Measurements from ENCODE around the gene EFHB.
"Not testable (repeated sequence)": the region's sequence is repeated elsewhere in the genome, so short reads cannot be mapped to it uniquely, and the experiment has no call there.

EFHB gene

DNA sequence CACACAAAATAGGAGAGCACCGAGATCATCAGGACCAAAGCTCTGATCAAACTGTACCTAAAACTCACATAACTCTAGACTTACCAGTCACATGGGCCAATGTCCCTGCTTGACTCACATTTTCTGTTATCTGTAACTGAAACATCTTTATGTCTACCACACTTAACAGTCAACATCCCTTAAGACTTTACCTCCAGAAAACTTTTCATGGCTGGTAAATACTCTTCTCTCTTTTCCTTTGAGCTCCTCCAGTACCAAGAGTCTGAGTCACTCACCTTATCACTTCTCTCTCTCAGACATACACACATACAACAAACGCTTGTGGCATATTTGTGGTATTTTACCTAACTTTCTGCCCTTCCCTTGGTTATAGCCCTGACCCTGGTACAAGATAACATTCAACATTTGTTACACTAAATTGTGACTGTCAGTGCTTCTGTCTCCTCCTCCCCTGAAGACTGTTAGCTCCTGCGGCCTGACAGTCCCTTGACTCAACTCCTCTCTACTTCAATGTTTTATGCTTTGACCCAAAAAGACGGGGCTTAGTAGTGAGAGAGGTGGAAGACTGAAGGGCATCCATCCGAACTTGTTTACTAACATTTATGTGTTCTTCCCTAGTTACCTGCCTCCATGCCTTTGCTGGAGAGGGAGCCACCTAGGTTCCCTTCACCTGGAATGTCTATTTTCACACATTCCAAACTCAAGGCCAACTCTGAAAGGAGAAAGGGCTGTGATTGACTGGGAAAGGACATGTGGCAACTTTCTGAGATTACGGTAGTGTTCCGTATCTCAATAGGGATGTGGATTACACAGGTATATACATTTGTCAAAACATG lies 3.7 kb upstream of the EFHB start:
- in situ Hi-C loops (cut with HindIII; ENCODE audit: low pct_ligation_motif_present, low pct_unique_long_range_greater_than_20kb, low sequenced_read_pairs) = no loop called here
- no peak for DNase-seq

DNA sequence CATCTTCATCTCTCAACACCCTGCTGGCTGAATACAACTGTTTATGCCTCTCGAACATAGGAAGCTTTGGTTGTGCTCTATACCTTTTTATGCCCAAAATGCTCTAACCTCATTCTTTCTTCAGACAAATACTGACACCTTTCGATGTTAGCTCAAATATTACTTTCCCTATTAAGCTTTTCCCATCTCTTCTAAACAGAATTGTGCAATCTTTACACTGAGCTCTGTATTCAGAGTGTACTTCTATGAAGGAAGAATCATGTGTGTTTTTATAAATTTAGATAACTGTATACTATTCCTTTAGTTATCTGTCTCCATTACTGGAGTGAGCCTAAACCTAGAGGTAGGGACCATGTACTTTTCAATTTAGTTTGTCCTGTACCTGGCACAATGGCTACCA lies 1.6 kb downstream of the EFHB start:
- in situ Hi-C loops (cut with HindIII; ENCODE audit: low pct_ligation_motif_present, low pct_unique_long_range_greater_than_20kb, low sequenced_read_pairs) = no loop called here
- DNase-seq = no peak

DNA sequence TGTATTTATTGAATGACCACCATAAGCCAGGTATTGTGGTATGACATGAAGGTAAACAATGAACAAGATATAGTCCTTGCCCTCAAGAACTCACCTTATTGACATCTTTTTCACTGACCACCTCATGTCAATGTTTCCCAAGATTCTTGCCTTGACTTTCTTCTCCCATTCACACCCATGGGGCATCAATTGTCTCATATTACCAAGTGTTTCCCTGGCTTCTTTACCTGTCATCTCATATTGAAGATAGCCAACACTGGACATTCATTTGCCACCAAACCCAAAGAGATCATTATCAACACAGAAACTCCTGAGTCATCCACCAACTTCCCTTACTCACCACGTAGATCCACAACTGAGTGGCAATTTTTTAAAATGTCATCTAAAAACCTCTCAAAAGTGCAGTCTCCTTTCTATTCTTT lies 2.2 kb downstream of the EFHB start:
- no peak for DNase-seq
- in situ Hi-C loops (cut with HindIII; ENCODE audit: low pct_ligation_motif_present, low pct_unique_long_range_greater_than_20kb, low sequenced_read_pairs) = no loop called here

DNA sequence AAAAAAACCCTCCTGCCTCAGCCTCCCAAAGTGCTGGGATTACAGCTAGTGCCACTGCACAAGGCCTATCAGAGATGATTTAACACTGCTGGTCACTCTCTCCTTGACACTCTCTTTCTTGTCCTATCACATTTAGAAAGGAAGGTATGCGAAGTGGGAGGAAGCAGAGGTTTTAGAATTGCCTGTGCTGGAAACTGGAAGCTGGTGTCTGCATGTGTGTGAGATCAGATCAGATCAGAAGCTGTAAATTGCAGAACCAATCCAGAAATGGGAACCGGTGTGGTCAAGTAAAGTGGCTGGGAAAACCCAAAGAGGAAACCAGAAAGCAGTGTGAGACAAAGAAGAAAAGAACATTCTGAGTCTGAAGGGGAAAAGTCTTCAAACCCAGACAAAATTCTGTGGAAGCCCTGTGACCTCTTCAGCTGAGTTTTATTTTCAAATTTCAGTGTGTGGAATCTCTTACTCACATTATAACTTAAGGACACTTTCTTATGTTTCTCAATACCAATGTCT lies 2.8 kb downstream of the EFHB start:
- in situ Hi-C loops (cut with HindIII; ENCODE audit: low pct_ligation_motif_present, low pct_unique_long_range_greater_than_20kb, low sequenced_read_pairs) = no loop called here
- DNase-seq = no peak

DNA sequence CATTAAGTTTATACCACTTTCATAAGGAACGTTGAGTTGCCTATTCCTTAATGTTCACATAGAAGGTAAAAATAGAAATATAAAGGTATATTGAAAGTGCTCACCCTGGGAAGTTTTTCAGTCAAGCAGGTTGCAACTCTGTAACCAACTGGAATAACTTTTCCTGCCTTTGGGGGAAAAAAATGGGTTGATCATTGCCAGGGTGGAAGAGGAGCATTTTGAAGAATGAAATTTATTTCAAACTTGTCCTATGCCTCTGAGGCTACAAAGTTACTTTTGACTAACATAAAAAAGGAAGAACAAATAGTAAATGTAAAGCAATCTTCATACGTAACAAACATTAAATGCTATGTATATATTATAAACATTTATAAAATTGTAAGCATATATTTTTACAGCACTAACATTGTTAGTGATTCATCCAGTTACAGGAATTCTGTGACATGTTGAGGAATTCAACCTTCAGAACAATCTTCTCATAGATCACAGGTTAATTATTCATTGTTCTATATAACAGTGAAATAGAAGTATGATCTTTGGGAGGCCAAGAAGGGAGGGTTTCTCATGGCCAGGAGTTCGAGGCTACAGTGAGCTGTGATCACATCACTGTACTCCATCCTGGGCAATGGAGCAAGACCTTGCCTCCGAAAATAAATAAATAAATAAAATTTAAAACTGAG lies 13.5 kb downstream of the EFHB start:
- peak; percentile 88 for DNase-seq
- in situ Hi-C loops (cut with HindIII; ENCODE audit: low pct_ligation_motif_present, low pct_unique_long_range_greater_than_20kb, low sequenced_read_pairs) = no loop called here

DNA sequence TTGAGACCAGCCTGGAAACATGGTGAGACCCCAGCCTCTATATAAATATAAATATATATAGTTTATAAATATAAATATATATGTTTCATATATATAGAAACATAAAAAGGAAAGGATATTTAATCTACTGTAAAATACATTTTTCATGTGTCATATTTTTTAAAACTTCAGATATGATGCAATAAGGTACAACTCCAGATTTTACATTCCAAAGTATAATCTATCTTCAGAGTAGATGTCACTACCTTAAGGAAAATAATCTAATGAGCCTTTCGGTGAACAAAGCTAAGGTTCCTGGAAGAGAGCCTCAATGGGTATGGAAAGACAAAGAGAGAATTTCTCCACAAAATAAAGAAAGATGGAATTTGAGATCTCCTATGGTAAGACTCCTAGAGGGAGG lies 16.9 kb downstream of the EFHB start:
- DNase-seq = no peak
- in situ Hi-C loops (cut with HindIII; ENCODE audit: low pct_ligation_motif_present, low pct_unique_long_range_greater_than_20kb, low sequenced_read_pairs) = no loop called here

DNA sequence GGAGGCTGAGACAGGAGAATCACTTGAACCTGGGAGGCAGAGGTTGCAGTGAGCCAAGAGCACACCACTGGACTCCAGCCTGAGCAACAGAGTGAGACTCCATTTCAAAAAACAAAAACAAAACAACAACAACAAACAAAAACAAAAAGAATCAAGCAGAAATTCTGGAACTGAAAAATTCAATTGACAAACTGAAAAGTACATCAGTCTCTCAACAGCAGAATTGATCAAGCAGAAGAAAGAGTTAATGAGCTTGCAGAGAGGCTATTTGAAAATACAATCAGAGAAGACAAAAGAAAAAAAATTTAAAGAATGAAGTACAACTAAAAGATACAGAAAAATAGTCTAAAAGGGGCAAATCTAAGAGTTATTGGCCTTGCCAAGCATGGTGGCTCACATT lies 22.6 kb downstream of the EFHB start:
- in situ Hi-C loops (cut with HindIII; ENCODE audit: low pct_ligation_motif_present, low pct_unique_long_range_greater_than_20kb, low sequenced_read_pairs) = no loop called here

DNA sequence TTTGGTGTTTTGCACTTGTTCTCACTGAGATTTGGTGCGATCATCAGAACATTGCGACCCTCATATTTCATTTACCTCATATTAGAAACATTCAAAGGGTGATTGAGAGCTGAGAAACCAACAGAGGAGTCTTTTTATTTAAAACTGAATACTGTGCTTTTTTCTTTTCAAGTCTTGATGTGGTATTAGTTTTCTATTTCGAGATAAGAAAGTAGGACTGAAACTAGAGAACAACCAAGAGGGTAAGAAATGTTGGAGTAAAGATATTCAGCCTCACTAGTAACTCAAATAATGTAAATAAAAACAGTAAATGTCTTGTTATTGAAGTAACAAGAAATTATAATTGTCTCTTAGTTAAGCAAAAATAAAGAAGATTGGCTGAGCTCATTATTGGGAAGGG lies 26.5 kb downstream of the EFHB start:
- no peak for DNase-seq
- in situ Hi-C loops (cut with HindIII; ENCODE audit: low pct_ligation_motif_present, low pct_unique_long_range_greater_than_20kb, low sequenced_read_pairs) = no loop called here

More for the DNA sequence above, 22.6 kb downstream of the EFHB start:
- DNase-seq = no peak

DNA sequence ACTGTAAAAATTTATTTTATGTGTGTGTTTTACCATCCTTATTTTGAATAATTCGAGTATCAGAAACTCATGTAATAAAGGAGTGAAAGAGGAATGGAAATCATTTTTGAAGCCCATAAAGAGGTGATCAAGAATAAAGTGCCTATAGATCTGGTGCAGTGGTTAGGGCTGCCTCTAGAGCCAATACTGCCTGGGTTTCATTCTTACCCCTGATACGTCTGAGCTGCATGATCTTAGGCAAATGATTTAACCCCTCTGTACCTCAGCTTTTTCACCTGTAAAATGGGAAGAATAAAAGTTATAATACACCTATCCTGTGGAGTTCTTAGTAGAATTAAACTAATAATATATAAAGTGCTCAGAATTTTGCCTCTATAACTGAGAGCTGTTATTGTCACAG lies 30.4 kb downstream of the EFHB start:
- DNase-seq = no peak
- in situ Hi-C loops (cut with HindIII; ENCODE audit: low pct_ligation_motif_present, low pct_unique_long_range_greater_than_20kb, low sequenced_read_pairs) = no loop called here

DNA sequence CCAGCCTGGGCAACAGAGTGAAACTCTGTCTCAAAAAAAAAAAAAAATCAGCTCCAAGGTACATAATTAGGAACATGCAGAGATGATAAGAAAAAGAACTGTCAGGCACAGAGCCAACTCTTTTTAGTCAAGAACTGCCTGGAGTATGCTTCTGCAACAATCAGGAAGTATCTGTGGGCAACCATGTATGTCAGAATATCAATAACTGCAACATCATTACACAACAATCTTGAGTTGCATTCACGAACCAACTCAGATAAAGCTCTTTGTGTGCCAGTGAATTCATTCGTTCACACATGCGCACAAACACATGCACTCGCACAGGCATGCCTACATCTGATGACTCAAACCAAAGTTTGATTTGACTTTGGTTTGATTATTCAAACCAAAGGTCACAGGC lies 32.1 kb downstream of the EFHB start:
- in situ Hi-C loops (cut with HindIII; ENCODE audit: low pct_ligation_motif_present, low pct_unique_long_range_greater_than_20kb, low sequenced_read_pairs) = no loop called here
- DNase-seq = no peak

DNA sequence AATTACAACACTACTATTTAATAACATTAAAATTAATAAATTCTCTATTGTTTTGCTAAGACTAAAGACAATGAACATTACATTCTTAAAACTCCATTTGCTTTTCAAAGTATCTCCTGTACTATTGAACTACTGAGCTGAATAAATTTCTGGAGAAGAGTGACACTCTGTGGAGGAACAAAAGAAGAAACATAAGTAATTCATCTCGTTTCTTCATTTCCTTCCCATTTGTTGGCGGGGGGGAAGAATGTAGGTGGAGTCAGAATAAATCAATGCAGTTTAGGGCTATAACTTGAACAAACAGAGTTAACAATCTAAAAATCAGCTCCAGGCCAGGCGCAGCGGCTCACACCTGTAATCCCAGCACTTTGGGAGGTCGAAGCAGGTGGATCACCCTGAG lies 32.7 kb downstream of the EFHB start:
- in situ Hi-C loops (cut with HindIII; ENCODE audit: low pct_ligation_motif_present, low pct_unique_long_range_greater_than_20kb, low sequenced_read_pairs) = no loop called here
- DNase-seq = no peak

DNA sequence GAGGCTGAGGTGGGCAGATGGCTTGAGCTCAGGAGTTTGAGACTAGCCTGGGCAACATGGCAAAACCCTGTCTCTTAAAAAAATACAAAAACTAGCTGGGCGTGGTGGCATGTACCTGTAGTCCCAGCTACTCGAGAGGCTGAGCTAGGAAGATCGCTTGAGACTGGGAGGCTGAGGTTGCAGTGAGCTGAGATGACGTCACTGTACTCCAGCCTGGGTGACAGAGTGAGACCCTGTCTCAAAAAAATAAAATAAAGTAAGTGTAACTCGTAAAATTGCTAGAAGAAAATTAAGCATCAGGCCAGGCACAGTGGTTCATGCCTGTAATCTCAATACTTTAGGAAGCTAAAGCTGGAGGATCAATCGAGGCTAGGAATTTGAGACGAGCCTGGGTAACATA lies 34.2 kb downstream of the EFHB start:
- in situ Hi-C loops (cut with HindIII; ENCODE audit: low pct_ligation_motif_present, low pct_unique_long_range_greater_than_20kb, low sequenced_read_pairs); DNase-seq: not testable (repeated sequence)

DNA sequence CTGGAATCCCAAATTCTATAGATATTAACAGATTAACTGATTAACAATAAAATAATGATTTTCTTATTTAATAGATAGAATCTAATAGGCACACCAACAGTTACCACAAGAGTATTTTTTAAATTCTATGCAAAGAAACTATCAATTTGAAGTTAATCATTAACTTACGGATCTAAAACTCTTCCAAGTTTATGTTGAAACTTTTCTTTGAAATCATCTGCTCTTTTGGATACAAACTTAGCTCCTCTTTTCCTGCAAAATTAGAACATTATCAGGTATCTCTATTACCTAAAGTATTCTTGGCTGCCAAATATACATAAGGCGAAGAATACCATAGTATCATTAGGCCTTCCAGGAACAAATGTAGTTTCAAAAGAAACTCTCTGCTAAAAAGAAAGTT lies 34.8 kb downstream of the EFHB start:
- in situ Hi-C loops (cut with HindIII; ENCODE audit: low pct_ligation_motif_present, low pct_unique_long_range_greater_than_20kb, low sequenced_read_pairs) = no loop called here
- DNase-seq = no peak

DNA sequence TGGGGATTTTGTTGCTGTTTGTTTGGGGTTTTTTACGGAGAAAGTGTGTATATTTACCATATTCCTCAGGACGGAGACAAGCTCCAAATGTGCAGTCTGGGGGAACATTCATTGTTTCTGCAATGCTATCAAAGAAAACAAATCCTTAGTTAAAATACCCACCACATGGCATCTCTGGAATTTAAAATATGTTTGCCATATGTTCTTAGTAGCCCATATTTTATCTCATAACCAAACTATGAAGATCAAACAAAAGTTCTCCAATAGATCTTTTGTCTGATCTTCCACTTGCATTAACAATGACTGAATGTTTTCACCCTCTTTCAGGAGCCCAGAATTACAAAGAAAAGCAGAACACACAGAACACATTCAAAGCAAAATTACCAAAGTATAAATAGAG lies 35.3 kb downstream of the EFHB start:
- in situ Hi-C loops (cut with HindIII; ENCODE audit: low pct_ligation_motif_present, low pct_unique_long_range_greater_than_20kb, low sequenced_read_pairs) = no loop called here
- no peak for DNase-seq

DNA sequence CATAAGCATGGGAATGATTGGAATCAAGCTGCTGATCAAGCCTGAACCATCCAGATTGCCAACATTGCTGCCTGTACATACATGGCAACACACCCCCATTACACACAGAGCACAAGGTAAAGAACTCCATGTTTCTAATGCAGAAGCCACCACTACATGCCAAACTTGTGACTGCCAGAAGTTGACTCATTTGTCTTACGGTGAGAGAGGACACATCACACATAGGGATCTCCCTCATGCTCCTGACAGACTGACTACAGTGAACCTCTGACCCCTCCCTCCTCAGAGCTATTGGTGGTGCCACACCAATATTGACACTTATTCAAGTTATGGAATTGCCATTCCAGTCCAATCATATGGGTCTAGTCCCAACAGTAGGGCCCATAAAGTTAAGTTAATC lies 42.3 kb downstream of the EFHB start:
- in situ Hi-C loops (cut with HindIII; ENCODE audit: low pct_ligation_motif_present, low pct_unique_long_range_greater_than_20kb, low sequenced_read_pairs) = no loop called here
- DNase-seq = no peak

DNA sequence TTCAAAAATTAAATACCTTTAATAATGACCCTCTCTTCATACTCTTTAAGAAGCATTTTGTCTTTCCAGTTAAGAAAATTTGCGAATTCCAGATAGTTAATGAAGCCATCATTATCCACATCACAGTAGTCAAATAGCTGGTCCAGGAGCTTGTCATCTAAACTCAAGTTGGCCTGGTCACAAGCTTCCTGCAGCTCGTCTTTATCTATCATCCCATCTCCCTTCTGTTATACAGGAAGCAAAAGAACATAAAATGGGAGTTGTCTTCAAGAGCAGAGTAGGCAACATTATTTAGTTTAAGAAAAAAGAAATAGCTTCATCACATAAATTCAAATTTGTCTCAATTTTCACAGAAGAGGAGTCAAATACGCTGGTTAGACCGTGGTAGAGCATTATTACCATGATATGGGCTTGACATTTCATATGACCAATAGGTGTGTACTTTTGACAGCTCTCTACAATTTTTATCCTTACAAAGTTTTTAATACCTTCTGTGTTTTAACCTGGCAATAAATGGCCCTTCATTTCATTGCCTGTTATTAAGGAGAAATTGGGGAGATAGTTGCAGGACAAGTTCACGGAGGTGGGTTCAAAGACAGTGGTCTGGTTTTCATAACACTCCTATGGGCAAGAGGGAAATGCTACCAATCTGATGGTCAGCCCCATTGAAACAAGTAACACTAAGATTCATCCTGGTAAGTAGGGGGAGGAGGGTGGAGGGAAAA lies 45.4 kb downstream of the EFHB start:
- in situ Hi-C loops (cut with HindIII; ENCODE audit: low pct_ligation_motif_present, low pct_unique_long_range_greater_than_20kb, low sequenced_read_pairs) = no loop called here
- no peak for DNase-seq

DNA sequence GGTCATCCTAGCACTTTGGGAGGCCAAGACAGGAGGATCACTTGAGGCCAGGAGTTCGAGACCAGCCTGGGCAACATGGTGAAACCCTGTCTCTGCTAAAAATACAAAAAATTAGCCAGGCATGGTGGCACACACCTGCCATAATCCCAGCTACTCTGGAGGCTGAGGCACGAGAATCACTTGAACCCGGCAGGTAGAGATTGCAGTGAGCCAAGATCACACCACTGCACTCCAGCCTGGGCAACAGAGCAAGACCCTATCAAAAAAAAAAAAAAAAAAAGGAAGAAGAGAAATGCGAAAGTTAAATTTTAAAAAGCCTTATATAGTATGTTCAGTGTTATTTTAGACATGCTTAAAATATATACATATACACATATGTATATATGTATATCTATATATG lies 46.9 kb downstream of the EFHB start:
- DNase-seq; in situ Hi-C loops (cut with HindIII; ENCODE audit: low pct_ligation_motif_present, low pct_unique_long_range_greater_than_20kb, low sequenced_read_pairs): not testable (repeated sequence)

DNA sequence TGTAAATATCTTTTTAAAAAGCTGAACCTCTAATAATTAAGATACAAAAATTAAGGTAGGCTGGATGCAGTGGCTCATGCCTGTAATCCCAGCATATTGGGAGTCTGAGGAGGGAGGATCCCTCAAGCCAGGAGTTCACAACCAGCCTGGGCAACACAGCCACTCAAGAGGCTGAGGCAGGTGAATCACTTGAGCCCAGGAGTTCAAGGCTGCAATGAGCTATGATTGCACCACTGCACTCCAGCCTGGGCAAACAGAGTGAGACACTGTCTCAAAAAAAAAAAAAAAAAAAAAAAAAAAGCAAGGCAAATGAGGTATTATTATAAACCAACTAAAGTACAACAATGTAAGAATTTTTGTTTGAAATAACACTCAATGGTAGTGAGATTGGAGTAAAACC lies 47.6 kb downstream of the EFHB start:
- in situ Hi-C loops (cut with HindIII; ENCODE audit: low pct_ligation_motif_present, low pct_unique_long_range_greater_than_20kb, low sequenced_read_pairs) = no loop called here
- no peak for DNase-seq

DNA sequence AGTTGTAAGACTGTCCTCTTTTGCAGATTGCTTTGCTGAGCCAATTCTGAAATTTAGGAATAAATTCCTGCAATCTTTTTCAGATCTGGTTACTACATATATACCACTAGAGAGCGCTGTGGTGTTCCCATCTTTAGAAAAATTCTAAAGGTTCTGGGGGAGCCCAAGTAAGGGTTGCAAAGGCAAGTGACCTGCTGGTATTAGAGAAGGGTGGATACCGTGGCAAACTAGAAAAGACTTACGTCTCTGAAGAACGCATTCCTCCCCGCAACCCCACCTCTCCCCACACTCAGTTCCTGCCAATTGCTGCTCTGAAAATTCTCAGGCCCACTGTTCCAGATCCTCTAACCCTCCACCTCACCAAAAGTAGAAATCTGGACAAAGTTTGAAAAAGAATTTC lies 48.5 kb downstream of the EFHB start:
- in situ Hi-C loops (cut with HindIII; ENCODE audit: low pct_ligation_motif_present, low pct_unique_long_range_greater_than_20kb, low sequenced_read_pairs) = no loop called here
- peak; percentile 48 for DNase-seq

Measured in ACHN (cell line).